ENCODE results near the gene PVRIG.

GRCh38 chr7:100247152-100247757, 27.5 kb downstream of the PVRIG start:
- TF ChIP-seq CTCF (IDR thresholded peaks at IDR 0.05; ENCODE audit: low read depth, low read length) (no peak), MYC (IDR thresholded peaks at IDR 0.05; ENCODE audit: low read depth, low read length) (no peak), POLR2A (IDR thresholded peaks at IDR 0.05; ENCODE audit: extremely low read depth, insufficient read length) (no peak)

All from NB4 (cell line).